K562 (cell line): ENCODE measurements around the gene PSMA8. TPM values are rescaled to one million over a fixed set of nuclear protein-coding genes. Genes with fewer than 3 reads are reported as not detected.
A peak's percentile ranks its signal among the peaks of the same experiment; 100 is the strongest.

Experiments
- ATF1 ChIP-seq, 2 experiments: fragments of 450-650 bp in 1 of 2; IDR thresholded peaks; 2 replicates each; pipeline ENCODE4 v1.6.1; 2016; ENCODE audit warnings: missing compliant biosample characterization in 1 of 2, missing genetic modification characterization in 1 of 2
- BRCA1 ChIP-seq, 2 experiments: fragments of 450-650 bp in 1 of 2; sonication (generic) in 1 of 2; formaldehyde crosslinking in 1 of 2; IDR thresholded peaks; 2 replicates each; pipeline versions ENCODE4 v1.5.0 to v1.6.1; 2017 to 2020; ENCODE audit warnings: mild to moderate bottlenecking in 1 of 2, missing genetic modification reagents in 1 of 2
- CBFA2T3 ChIP-seq: fragments of 450-650 bp; IDR thresholded peaks from 2 replicates; pipeline ENCODE4 v1.6.1; 2017
- FOSL1 ChIP-seq: fragments of 200-800 bp; sonication (Bioruptor generic); conservative IDR thresholded peaks from 2 replicates; pipeline ENCODE4 v1.6.1; 2016; ENCODE audit warnings: missing genetic modification characterization, missing compliant biosample characterization
- HIVEP1 ChIP-seq: fragments of 250-450 bp; sonication (Bioruptor Pico); IDR thresholded peaks from 2 replicates; pipeline ENCODE4 v1.4.0; 2020; ENCODE audit warnings: mild to moderate bottlenecking
- JUNB ChIP-seq: fragments of 450-650 bp; formaldehyde crosslinking; conservative IDR thresholded peaks from 2 replicates; pipeline ENCODE4 v1.4.0; 2020; ENCODE audit warnings: mild to moderate bottlenecking
- MED1 ChIP-seq: sonication (generic); formaldehyde crosslinking; IDR thresholded peaks from 2 replicates; pipeline ENCODE4 v1.8.1; 2023; ENCODE audit warnings: missing genetic modification reagents, borderline replicate concordance
- NRF1 ChIP-seq, 2 experiments: fragments of 450-650 bp; IDR thresholded peaks in 1 of 2; conservative IDR thresholded peaks in 1 of 2; 2 replicates each; pipeline ENCODE4 v1.6.1; 2014; ENCODE audit warnings: mild to moderate bottlenecking in 2 of 2
- RB1 ChIP-seq: fragments of 450-650 bp; IDR thresholded peaks from 2 replicates; pipeline ENCODE4 v1.6.1; 2017; ENCODE audit warnings: low read depth, mild to moderate bottlenecking
- RBM22 ChIP-seq: fragments of 200-400 bp; formaldehyde crosslinking; IDR thresholded peaks from 2 replicates; pipeline ENCODE4 v1.6.1; 2018; ENCODE audit warnings: low read length, low read depth; ENCODE audit not compliant: poor library complexity, severe bottlenecking
- TAF7 ChIP-seq: fragments of 450-650 bp; IDR thresholded peaks from 2 replicates; pipeline ENCODE4 v1.6.1; 2016; ENCODE audit warnings: missing genetic modification characterization, missing compliant biosample characterization
- U2AF1 ChIP-seq: fragments of 200-400 bp; formaldehyde crosslinking; optimal IDR thresholded peaks from 2 replicates; pipeline ENCODE3; 2017; ENCODE audit warnings: mild to moderate bottlenecking, low read depth, low read length, moderate library complexity
- ZFPM2 ChIP-seq: fragments of 250-450 bp; sonication (Bioruptor Pico); IDR thresholded peaks from 2 replicates; pipeline ENCODE4 v1.5.1; 2022; ENCODE audit warnings: mild to moderate bottlenecking
- ZNF239 ChIP-seq: fragments of 250-450 bp; sonication (Bioruptor Pico); IDR thresholded peaks from 2 replicates; pipeline ENCODE4 v1.4.0; 2020; ENCODE audit warnings: mild to moderate bottlenecking
- ZNF431 ChIP-seq: sonication (generic); formaldehyde crosslinking; IDR thresholded peaks from 2 replicates; pipeline ENCODE4 v1.8.0; 2022; ENCODE audit warnings: mild to moderate bottlenecking, missing genetic modification reagents
- ZNF436 ChIP-seq: fragments of 250-450, 450-650 bp; sonication (Bioruptor Pico); formaldehyde crosslinking; IDR thresholded peaks from 2 replicates; pipeline ENCODE4 v1.7.0; 2020; ENCODE audit warnings: mild to moderate bottlenecking
- ZNF830 ChIP-seq: fragments of 250-450 bp; sonication (Bioruptor Pico); IDR thresholded peaks from 2 replicates; pipeline ENCODE4 v1.5.0; 2021; ENCODE audit warnings: mild to moderate bottlenecking
- ZZZ3 ChIP-seq: fragments of 450-650 bp; IDR thresholded peaks from 2 replicates; pipeline ENCODE4 v1.6.1; 2016; ENCODE audit warnings: antibody characterized with exemption, mild to moderate bottlenecking, moderate library complexity
- polyA plus RNA-seq, 8 experiments: library from polyadenylated mRNA; depleted of rRNA in 4 of 8; stranded (reverse) in 5 of 8; unstranded in 3 of 8; fragments of >200 nt; fragmentation: Nextera tagmentation in 2 of 8; fragmentation: Illumina TruSeq in 1 of 8; extraction: Ambion mirVana in 2 of 8; extraction: Trizol in 1 of 8; gene quantifications; 2 replicates each; pipeline versions ENCODE4 v1.2.1 to v1.2.3, GENCODE V29; 2011 to 2014; ENCODE audit warnings: inconsistent platforms in 1 of 8, missing spikeins in 1 of 8
- total RNA-seq, 7 experiments: library from RNA; depleted of rRNA in 6 of 7; stranded (reverse); fragments of >200 nt in 6 of 7; fragmentation: Illumina TruSeq in 2 of 7; extraction: Trizol in 2 of 7; gene quantifications; 2 replicates each; pipeline versions ENCODE4 v1.2.1 to v1.2.3, GENCODE V29; 2011 to 2021; ENCODE audit warnings: low replicate concordance in 1 of 7
- TF ChIP-seq, protein P1 (sequence below): sonication (generic); IDR thresholded peaks from 2 replicates; pipeline ENCODE4 v1.6.1; 2016
- TF ChIP-seq, protein P2 (sequence below): sonication (generic); formaldehyde crosslinking; IDR thresholded peaks from 2 replicates; pipeline ENCODE4 v1.8.0; 2022; ENCODE audit warnings: missing genetic modification reagents, mild to moderate bottlenecking, borderline replicate concordance
- TF ChIP-seq, protein P3 (sequence below), 2 experiments: IDR thresholded peaks; 2 replicates each; pipeline ENCODE4 v1.6.1; 2011; ENCODE audit warnings: borderline replicate concordance in 1 of 2, control low read depth in 1 of 2, low read depth in 1 of 2, low read length in 1 of 2, mild to moderate bottlenecking in 1 of 2, mixed read lengths in 1 of 2, moderate library complexity in 1 of 2; ENCODE audit not compliant: insufficient read depth in 1 of 2, insufficient read length in 1 of 2, poor library complexity in 1 of 2, severe bottlenecking in 1 of 2; ENCODE audit errors: extremely low read depth in 1 of 2
- TF ChIP-seq, protein P4 (sequence below): IDR thresholded peaks from 2 replicates; pipeline ENCODE4 v1.6.1; 2016; ENCODE audit warnings: missing genetic modification characterization, missing compliant biosample characterization

PSMA8 gene
- total and polyA plus RNA-seq, 9 of the 15 experiments (the other 6 are each of a cell fraction or from before 2014, with no cell fraction given): not detected

DNA sequence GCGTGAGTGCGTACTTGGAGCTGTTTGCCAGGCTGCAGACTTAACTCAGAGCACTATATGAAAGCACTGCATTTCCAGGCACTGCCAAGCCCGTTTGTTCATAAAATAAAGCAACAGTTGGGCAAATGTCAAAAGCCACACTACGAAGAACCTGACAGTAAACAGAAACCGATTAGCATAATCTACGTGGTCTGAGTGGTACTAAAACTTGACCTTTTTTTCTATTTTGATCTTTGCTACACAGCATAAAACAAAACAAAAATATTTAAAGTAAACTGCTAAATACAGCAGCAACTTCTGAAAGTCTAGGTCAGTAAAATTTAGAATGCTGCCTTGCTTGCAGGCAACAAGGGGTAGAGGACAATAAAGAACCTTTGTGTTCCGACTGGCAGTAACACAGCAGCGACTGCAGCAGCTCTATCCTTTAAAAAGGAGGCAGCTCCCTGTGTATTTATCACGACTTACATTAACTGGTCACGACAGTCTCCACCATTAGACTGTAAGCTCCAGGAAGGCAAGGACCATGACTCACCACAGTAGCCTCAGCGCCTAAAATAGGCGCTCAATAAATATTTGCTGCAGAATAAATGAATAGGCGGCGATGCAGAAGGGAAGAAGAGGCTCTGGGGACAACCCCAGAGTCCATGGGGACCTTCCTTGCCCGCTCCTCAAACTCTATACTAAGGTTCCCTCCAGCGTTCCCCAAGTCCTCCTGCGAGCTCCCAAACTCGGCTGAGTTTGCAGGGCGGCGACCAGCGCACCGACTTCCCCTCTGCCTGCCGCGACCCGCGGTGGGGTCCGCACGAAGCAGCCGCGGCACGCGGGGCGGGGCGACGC, 44.2 kb upstream of the PSMA8 start (continued):
- TF ChIP-seq, protein P1, sequence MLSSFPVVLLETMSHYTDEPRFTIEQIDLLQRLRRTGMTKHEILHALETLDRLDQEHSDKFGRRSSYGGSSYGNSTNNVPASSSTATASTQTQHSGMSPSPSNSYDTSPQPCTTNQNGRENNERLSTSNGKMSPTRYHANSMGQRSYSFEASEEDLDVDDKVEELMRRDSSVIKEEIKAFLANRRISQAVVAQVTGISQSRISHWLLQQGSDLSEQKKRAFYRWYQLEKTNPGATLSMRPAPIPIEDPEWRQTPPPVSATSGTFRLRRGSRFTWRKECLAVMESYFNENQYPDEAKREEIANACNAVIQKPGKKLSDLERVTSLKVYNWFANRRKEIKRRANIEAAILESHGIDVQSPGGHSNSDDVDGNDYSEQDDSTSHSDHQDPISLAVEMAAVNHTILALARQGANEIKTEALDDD: no peak
- TF ChIP-seq FOSL1 (tag): peak; percentile 68
- TF ChIP-seq ZNF239 (CRISPR knock-in tag): no peak
- TF ChIP-seq NRF1 (conservative IDR thresholded peaks at IDR 0.05 in 1 of 2, IDR thresholded peaks at IDR 0.05 in 1 of 2): no peak
- TF ChIP-seq ZNF431 (CRISPR knock-in tag): no peak; the same call in 1 of the 2 replicates
- no peak for TF ChIP-seq TAF7 (tag)
- TF ChIP-seq RBM22: no peak
- TF ChIP-seq, protein P2, sequence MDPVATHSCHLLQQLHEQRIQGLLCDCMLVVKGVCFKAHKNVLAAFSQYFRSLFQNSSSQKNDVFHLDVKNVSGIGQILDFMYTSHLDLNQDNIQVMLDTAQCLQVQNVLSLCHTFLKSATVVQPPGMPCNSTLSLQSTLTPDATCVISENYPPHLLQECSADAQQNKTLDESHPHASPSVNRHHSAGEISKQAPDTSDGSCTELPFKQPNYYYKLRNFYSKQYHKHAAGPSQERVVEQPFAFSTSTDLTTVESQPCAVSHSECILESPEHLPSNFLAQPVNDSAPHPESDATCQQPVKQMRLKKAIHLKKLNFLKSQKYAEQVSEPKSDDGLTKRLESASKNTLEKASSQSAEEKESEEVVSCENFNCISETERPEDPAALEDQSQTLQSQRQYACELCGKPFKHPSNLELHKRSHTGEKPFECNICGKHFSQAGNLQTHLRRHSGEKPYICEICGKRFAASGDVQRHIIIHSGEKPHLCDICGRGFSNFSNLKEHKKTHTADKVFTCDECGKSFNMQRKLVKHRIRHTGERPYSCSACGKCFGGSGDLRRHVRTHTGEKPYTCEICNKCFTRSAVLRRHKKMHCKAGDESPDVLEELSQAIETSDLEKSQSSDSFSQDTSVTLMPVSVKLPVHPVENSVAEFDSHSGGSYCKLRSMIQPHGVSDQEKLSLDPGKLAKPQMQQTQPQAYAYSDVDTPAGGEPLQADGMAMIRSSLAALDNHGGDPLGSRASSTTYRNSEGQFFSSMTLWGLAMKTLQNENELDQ (CRISPR knock-in tag): no peak
- peak; percentile 57; the same call in 1 of the 2 replicates for TF ChIP-seq MED1 (CRISPR knock-in tag)
- no peak for TF ChIP-seq CBFA2T3
- TF ChIP-seq ATF1 (CRISPR knock-in tag; IDR thresholded peaks at IDR 0.05): 0 out of 2 replicates have a peak, but pooled peaks have one; percentile 25
- TF ChIP-seq ATF1 (tag; IDR thresholded peaks at IDR 0.05): no peak
- no peak for TF ChIP-seq ZNF436 (CRISPR knock-in tag)
- 0 out of 2 replicates have a peak, but pooled peaks have one; percentile 25 for TF ChIP-seq ZNF830 (CRISPR knock-in tag)
- TF ChIP-seq HIVEP1: no peak
- peak; percentile 69 for TF ChIP-seq RB1
- TF ChIP-seq, protein P3, sequence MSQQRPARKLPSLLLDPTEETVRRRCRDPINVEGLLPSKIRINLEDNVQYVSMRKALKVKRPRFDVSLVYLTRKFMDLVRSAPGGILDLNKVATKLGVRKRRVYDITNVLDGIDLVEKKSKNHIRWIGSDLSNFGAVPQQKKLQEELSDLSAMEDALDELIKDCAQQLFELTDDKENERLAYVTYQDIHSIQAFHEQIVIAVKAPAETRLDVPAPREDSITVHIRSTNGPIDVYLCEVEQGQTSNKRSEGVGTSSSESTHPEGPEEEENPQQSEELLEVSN (IDR thresholded peaks at IDR 0.05; ENCODE audit: borderline replicate concordance in 1 of 2, extremely low read depth in 1 of 2, insufficient read depth in 1 of 2, insufficient read length in 1 of 2, low read depth in 1 of 2, low read length in 1 of 2, poor library complexity in 1 of 2, severe bottlenecking in 1 of 2): peak in 1 of 2 experiments; percentile 52
- no peak for TF ChIP-seq BRCA1 (IDR thresholded peaks at IDR 0.05)
- TF ChIP-seq BRCA1 (CRISPR knock-in tag; IDR thresholded peaks at IDR 0.05): 0 out of 2 replicates have a peak, but pooled peaks have one; percentile 33
- no peak for TF ChIP-seq ZFPM2 (CRISPR knock-in tag)
- TF ChIP-seq, protein P4, sequence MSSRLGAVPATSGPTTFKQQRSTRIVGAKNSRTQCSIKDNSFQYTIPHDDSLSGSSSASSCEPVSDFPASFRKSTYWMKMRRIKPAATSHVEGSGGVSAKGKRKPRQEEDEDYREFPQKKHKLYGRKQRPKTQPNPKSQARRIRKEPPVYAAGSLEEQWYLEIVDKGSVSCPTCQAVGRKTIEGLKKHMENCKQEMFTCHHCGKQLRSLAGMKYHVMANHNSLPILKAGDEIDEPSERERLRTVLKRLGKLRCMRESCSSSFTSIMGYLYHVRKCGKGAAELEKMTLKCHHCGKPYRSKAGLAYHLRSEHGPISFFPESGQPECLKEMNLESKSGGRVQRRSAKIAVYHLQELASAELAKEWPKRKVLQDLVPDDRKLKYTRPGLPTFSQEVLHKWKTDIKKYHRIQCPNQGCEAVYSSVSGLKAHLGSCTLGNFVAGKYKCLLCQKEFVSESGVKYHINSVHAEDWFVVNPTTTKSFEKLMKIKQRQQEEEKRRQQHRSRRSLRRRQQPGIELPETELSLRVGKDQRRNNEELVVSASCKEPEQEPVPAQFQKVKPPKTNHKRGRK (tag): no peak
- TF ChIP-seq U2AF1: no peak
- TF ChIP-seq JUNB (CRISPR knock-in tag): 0 out of 2 replicates have a peak, but pooled peaks have one; percentile 27
- TF ChIP-seq ZZZ3: no peak
